HG02970 (cell line): ENCODE measurements around the gene UHMK1.
"Not testable (repeated sequence)": the region's sequence is repeated elsewhere in the genome, so short reads cannot be mapped to it uniquely, and the experiment has no call there.

Source experiments
- ATAC-seq: cut with Tn5 transposase; IDR thresholded peaks from one replicate; pipeline ENCODE4 v1.9.1; 2021; ENCODE audit warnings: mild to moderate bottlenecking, moderate library complexity, moderate number of reproducible peaks; ENCODE audit not compliant: unreplicated experiment, low FRiP score

The UHMK1 gene, protein sequence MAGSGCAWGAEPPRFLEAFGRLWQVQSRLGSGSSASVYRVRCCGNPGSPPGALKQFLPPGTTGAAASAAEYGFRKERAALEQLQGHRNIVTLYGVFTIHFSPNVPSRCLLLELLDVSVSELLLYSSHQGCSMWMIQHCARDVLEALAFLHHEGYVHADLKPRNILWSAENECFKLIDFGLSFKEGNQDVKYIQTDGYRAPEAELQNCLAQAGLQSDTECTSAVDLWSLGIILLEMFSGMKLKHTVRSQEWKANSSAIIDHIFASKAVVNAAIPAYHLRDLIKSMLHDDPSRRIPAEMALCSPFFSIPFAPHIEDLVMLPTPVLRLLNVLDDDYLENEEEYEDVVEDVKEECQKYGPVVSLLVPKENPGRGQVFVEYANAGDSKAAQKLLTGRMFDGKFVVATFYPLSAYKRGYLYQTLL

DNA sequence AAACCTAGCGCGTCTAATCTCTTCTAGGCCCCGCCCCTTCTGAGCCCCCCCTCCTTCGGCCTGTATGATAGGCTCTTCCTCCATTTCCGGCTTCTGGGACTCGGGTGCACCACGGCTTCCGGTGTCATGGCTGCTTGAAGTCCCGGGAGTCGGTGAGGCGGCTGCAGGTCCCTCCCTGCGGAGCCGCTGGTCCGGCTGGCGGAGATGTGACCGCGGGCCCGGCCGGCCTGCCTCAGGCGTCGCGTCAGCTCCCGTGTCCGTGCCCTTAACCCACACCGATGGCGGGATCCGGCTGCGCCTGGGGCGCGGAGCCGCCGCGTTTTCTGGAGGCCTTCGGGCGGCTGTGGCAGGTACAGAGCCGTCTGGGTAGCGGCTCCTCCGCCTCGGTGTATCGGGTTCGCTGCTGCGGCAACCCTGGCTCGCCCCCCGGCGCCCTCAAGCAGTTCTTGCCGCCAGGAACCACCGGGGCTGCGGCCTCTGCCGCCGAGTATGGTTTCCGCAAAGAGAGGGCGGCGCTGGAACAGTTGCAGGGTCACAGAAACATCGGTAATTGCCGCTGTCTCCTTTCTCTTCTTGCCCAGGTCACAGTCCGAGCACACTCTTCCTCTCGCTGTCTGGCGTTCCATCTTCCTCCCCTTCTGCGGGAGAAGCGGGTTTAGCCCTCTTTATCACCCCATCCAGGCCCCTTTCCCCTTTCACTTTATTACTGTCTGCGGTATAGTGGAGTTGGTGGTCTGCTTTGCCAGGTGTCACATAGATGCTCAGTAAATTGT, at the start of gene UHMK1:
Gene UHMK1, plus strand, starts transcription at position 96 of the 773 bp plus-strand sequence. Its CDS starts 183 bp downstream, at position 279.
- peak; percentile 95 for ATAC-seq

GRCh38 chr1:162454361-162454760, 43.3 kb upstream of the UHMK1 start:
- not testable (repeated sequence) for ATAC-seq

DNA sequence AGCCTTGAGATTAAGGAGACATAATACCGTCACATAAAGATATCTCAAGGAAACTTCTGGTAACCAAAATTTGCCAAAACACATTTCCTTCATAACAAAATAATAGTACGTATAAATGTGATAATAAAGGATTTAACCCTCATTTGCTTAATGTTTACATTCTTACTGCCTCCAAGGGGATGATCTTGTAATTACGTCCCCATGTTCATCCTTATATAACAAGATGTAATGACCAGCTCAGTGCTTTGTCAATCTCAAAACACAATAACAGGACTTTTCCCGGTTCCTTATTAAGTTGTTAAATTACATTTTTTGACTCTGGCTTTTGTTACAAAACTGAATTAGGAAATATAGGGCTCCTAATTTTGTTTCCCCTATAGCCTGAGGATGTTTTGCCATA, 41.3 kb upstream of the UHMK1 start:
- no peak for ATAC-seq

- no peak for ATAC-seq
Observed at GRCh38 chr1:162458236-162458635, 39.4 kb upstream of the UHMK1 start.

- not testable (repeated sequence) for ATAC-seq
Observed at GRCh38 chr1:162462425-162462824, 35.2 kb upstream of the UHMK1 start.

GRCh38 chr1:162463021-162463420, 34.6 kb upstream of the UHMK1 start:
- no peak for ATAC-seq

DNA sequence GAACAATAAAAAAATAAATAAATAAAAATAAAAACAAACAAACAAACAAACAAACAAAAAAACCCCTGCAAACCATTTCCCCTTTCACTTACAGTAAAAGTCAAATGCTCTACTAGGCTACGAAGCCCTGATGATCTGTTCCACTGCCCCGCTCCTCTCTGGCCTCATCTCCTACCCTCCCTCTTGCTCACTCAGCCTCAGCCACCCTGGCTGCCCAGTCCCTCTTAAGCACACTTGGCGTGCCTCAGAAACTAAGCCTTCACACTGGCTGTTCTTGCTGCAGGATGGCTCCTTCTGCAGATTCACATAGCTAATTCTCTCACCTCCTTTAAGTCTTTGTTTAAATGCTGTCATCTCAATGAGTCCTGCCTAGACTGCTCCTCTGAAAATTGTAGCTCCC, 30.8 kb upstream of the UHMK1 start:
- ATAC-seq = no peak

DNA sequence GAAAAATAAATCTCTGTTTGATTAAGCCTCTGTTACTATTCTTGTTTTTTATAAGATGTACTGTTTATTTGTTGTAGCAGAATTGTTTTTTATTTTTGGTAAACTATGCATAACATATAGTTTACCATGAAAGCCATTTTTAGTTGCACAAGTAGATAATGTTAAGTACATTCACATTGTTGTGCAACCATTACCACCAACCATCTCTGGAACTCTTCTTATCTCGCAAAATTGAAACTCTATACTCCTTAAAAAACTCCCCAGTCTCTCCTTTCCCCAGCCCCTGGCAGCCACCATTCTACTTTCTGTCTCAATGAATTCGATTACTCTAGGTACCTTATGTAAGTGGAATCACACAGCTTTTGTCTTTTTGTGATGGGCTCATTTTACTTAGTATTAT, 27.4 kb upstream of the UHMK1 start:
- ATAC-seq = no peak

GRCh38 chr1:162471290-162471853, 26.2 kb upstream of the UHMK1 start:
- ATAC-seq = no peak

DNA sequence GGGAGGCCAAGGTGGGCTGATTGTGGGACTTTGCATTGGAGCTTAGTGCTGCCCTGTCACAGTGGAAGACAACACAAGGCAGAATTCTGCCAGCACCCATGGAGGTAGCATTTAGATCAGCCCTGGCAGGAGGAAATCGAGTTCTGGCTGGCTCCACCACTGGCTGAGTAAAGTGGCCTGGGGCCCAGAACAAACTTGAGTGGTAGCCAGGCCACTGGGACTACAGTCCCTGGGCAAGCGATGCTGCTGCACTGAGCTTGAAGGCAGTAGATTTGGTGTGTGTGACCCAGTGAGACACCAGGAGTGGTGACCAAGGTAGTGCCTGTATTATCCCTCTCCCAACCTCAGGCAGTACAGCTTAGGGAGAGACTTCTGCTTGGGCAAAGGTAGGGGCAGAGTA, 22.5 kb upstream of the UHMK1 start:
- ATAC-seq = no peak

DNA sequence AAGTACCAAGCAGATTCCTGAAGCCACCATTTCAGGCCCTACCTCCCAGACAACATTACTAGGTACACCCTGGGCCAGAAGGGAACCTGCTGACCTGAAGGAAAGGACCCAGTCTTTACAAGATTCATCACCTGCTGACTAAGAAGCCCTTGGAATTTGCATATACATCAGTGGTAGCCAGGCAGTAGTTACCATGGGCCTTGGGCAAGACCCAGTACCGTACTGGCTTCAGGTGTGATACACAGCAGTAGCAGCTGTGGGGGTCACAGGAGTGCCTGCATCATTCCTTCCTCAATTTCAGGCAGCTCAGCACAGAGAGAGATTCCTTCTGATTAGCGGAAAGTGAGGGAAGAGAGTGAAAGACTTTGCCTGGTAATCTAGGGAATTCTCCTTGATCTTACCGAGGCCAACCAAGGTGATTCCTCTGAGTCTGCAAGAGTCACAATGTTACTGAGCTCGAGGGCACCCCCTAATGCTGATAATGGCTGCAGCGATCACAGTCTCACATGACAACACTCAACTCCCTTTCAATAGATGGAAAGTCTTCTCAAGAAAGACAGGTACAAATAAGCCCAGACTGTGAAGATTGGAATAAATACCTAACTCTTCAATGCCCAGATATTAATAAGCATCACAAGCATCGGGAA, 22.0 kb upstream of the UHMK1 start:
- ATAC-seq = no peak

DNA sequence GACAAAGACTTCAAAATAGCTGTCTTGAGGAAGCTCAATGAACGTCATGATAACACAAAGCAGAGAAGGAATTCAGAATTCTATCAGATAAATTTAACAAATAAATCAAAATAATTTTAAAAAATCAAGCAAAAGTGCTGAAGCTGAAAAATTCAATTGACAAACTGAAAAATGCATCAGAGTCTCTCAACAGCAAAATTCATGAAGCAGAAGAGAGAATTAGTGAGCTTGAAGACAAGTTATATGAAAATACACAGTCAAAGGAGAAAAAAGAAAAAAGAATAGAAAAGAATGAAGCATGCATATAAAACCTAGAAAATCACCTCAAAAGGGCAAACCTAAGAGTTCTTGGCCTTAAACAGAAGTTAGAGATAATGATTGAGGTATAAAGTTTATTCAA, 21.0 kb upstream of the UHMK1 start:
- ATAC-seq = no peak

GRCh38 chr1:162485236-162485635, 12.4 kb upstream of the UHMK1 start:
- ATAC-seq = no peak

DNA sequence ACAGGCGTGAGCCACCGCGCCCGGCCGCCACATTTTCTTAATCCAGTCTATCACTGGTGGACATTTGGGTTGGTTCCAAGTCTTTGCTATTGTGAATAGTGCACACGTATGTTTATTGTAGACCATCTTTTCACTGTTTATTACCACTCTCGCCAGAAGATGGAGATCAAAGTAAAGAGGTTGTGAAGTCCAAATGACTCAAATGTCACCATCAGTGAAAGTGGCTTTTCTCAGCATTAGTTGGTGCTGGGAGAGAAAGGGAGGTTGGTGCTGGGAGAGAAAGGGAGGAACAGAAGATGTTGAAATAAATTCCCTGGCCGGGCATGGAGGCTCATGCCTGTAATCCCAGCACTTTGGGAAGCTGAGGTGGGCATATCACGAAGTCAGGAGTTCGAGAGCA, 10.4 kb upstream of the UHMK1 start:
- no peak for ATAC-seq

- no peak for ATAC-seq
Observed at GRCh38 chr1:162488219-162488618, 9.4 kb upstream of the UHMK1 start.

DNA sequence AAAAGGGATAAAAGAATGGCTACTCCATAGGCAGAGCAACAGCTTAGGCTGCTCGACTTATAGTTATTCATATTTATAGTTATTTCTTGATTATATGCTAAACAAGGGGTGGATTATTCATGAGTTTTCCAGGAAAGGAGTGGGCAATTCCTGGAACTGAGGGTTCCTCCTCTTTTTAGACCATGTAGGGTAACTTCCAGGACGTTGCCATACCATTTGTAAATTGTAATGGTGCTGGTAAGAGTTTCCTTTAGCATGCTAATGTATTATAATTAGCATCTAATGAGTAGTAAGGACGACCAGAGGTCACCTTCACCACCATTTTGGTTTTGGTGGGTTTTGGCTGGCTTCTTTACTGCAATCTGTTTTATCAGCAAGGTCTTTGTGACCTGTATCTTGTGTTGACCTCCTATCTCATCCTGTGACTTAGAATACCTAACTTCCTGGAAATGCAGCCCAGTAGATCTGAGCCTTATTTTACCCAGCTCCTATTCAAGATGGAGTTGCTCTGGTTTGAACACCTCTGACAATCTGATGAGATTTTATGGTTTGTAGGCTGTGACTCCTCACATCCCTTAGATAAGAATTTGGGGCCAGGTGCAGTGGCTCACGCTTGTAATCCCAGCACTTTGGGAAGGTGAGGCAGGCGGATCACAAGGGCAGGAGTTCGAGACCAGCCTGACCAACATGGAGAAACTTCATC, 1.9 kb upstream of the UHMK1 start:
- not testable (repeated sequence) for ATAC-seq

- ATAC-seq = no peak
Observed at GRCh38 chr1:162497104-162497722, 405 bp upstream of the UHMK1 start.

DNA sequence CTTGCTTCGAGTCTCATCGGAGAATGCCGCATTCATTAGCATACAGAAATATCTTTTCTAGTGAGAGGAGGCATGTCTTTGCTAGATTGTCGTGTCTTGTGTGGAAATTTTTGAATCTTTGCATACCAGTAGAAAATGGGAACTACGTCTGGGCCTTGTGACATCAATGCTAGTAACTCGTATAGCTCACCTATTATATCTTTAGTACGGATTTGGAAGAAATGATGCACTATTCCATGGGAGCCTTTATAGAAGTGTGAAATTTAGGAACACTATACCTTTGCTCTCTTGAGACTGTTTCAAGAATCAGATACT, 835 bp downstream of the UHMK1 start:
- ATAC-seq = peak; percentile 24

GRCh38 chr1:162500805-162501204, 3.2 kb downstream of the UHMK1 start:
- ATAC-seq = no peak

DNA sequence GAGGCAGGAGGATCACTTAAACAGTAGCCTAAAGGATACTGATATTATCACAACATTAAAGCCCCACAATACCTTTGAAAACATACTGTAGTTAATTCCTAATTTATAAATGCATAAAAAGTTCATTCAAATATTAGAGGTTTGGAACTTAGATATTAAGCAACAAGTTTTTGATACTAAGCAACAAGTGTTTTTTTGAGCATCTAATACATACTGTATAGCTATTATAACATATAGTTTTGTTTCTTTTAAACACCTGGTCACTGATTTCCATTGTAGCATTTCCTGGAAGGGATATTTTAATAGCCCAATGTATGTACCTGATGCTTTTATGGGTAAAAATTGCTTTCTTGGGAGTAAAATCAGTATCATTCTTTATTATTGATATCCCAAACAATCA, 4.5 kb downstream of the UHMK1 start:
- no peak for ATAC-seq
